GM12801 (cell line): Measurements from ENCODE around the gene SYPL2.

Experiments
- CTCF ChIP-seq: IDR thresholded peaks from one replicate; pipeline ENCODE4 v1.5.1; 2011; ENCODE audit warnings: control low read depth; ENCODE audit not compliant: insufficient read length; ENCODE audit errors: extremely low read depth

The SYPL2 gene

GRCh38 chr1:109531380-109531779 lies 65.0 kb downstream of the SYPL2 start:
- TF ChIP-seq CTCF = no peak
